Fibroblast of the aortic adventitia (primary cell): ENCODE data around the gene DNAL1. TPM values are rescaled to one million over a fixed set of nuclear protein-coding genes. Genes with fewer than 3 reads are reported as not detected.
A peak's percentile ranks its signal among the peaks of the same experiment; 100 is the strongest.
"Not testable (repeated sequence)": the region's sequence is repeated elsewhere in the genome, so short reads cannot be mapped to it uniquely, and the experiment has no call there.

Experiments used
- DNase-seq: peaks from one replicate; pipeline ENCODE4 v3.0.0-alpha.2; 2010; ENCODE audit warnings: low read depth
- H3K4me3 ChIP-seq: 2 replicates; pipeline ENCODE4 v1.5.1; 2011; ENCODE audit warnings: low read depth, mild to moderate bottlenecking, control low read depth, low read length, moderate library complexity
- total RNA-seq: library from RNA; depleted of rRNA; stranded (reverse); fragments of >200 nt; gene quantifications from 2 replicates; pipeline ENCODE4 v1.2.3, GENCODE V29; 2012; ENCODE audit warnings: low replicate concordance
- TF ChIP-seq, protein P1 (sequence below): IDR thresholded peaks from 2 replicates; pipeline ENCODE4 v1.5.1; 2011; ENCODE audit warnings: mild to moderate bottlenecking, low read length, control low read depth, inconsistent platforms; ENCODE audit not compliant: insufficient read depth

Gene DNAL1
- total RNA-seq, 1 donor, result 12.7 TPM

DNA sequence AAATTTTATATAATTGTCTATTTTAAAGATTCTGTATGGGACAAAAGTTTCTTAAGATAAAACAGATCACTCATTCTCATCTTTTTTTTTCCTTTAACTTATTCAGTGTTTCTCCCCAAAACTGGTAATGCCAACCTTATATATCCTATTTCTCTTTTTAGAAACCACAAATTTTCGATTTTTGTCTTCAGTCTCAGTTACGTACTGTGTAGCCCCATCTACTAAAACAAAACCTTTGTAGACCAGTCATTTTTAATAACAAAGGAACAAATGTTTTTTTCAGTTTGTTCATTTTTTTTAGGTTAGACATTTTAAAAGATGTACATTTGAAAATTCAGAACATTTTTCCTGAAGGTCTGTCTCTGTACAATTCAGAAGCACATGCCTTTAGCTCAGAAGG, 51.2 kb downstream of the DNAL1 start:
- no peak for DNase-seq
- TF ChIP-seq, protein P1, sequence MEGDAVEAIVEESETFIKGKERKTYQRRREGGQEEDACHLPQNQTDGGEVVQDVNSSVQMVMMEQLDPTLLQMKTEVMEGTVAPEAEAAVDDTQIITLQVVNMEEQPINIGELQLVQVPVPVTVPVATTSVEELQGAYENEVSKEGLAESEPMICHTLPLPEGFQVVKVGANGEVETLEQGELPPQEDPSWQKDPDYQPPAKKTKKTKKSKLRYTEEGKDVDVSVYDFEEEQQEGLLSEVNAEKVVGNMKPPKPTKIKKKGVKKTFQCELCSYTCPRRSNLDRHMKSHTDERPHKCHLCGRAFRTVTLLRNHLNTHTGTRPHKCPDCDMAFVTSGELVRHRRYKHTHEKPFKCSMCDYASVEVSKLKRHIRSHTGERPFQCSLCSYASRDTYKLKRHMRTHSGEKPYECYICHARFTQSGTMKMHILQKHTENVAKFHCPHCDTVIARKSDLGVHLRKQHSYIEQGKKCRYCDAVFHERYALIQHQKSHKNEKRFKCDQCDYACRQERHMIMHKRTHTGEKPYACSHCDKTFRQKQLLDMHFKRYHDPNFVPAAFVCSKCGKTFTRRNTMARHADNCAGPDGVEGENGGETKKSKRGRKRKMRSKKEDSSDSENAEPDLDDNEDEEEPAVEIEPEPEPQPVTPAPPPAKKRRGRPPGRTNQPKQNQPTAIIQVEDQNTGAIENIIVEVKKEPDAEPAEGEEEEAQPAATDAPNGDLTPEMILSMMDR, result no peak
- H3K4me3 ChIP-seq, result no peak overlapping the region

DNA sequence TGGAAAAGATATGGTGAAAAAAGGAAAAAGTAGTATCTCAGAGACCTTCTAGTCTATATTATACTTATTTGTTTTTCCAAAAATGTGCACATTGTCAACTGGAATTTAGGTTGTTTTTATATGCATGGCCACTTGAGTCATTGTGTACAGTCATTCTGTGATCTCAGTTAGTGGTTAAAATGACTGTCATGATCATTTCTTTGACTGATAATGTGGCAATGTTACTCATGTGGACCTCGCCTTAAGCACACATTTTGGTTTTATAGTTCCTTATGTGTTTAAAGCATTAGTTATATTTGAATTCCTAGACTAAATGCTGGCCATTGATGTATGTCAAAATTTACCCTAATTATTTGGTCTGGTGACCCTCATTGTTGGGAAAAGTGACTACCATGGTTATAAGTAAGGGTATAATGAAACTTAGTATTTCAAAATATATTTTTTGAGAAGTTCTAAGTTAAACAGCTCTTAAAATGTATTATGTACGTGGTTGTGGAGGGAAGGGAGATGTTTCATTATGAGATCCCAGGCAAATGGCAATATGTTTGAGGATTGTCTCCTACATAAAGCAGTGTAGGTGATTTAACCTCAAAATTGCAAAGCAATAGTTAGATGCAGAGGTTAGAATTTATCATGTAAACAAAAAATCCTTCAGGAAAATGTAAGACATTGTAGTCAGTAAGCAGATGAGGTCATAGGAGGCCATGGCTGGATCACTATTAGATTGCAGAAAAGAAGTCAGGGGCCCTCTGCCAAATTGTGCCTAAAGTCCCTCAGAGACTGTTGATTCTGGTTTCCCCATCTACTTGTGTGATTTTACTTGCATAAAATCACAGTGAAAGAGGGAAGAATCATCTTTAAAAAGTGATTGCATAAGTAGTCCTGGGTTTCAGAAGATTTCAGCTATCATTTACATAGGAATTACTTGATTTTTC, 51.9 kb downstream of the DNAL1 start:
- peak; percentile 57 for DNase-seq
- TF ChIP-seq, protein P1, result no peak
- no peak overlapping the region for H3K4me3 ChIP-seq

DNA sequence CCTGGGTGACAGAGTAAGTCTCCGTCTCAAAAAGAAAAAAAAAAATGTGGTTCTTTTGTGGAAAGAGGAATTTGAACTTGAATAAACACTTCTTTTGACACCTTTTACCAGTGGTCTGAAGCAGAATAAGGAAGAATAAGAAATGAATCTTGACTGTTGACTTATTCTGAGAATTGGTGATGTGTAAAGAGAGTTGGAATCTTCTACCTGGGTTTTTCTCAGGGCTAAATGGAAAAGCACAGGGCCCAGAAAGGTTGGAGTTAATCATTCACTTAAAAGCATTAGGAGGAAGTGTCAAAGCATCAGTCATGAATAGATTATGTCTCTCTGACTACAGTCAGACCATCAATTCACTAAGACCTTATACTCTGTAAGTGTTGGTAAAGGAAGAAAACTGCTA, 55.5 kb downstream of the DNAL1 start:
- TF ChIP-seq, protein P1, result no peak
- no peak for DNase-seq
- H3K4me3 ChIP-seq, result no peak overlapping the region

DNA sequence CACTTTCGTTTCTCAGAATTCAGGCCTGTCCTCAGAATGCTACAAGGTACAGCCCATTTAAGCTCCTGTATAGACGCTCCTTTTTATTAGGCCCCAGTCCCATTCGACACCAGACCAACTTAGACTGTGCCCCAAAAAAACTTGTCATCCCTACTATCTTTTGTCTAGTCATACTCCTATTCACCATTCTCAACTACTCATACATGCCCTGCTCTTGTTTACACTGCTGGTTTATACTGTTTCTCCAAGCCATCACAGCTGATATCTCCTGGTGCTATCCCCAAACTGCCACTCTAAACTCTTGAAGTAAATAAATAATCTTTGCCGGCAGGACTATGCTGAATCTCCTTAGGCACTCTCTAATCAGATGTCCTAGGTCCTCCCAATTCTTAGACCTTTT, 63.3 kb downstream of the DNAL1 start:
- H3K4me3 ChIP-seq, DNase-seq: not testable (repeated sequence)

DNA sequence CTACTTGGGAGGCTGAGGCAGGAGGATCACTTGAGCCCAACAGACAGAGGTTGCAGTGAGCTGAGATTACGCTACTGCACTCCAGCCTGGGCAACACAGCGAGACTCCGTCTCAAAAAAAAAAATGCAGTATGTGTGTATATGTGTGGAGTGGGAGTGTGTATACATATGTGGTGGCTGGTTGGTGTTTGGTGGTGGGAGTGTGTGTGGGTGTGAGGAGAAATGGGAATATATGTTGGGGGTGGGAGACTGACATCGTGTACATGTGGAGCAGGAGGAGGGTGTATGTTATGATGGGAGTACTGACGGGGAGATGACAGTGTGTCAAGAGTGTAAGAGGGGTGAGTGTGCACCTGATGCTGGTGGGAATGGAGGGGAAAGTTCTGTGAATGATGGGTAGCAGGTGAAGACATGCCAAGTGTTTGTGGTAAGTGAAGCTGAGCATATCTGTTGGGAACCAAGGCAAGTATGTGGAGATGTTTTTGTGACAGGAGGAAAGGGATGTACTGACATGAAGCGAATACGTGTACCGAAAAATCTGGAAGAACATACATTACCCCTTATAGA, 65.2 kb downstream of the DNAL1 start:
- TF ChIP-seq, protein P1, result no peak

DNA sequence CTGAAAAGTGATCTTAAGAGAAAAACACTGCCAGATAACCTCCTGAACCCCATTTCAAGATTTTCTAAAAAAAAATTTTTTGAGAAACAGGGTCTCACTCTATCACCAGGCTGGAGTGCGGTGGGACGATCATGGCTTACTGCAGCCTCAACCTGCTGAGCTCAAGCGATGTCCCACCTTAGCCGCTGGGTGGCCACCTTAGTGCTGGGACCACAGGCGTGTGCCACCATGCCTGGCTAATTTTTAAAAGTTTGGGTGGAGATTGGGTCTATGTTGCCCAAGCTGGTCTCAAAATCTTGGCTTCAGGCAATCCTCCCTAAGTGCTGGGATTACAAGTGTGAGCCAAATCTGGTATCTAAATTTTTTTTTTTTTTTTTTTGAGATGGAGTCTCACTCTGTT, 66.0 kb downstream of the DNAL1 start:
- DNase-seq, result no peak
- no peak overlapping the region for H3K4me3 ChIP-seq
- TF ChIP-seq, protein P1, result no peak

More for the DNA sequence above, 65.2 kb downstream of the DNAL1 start:
- no peak for DNase-seq
- H3K4me3 ChIP-seq, result no peak overlapping the region

DNA sequence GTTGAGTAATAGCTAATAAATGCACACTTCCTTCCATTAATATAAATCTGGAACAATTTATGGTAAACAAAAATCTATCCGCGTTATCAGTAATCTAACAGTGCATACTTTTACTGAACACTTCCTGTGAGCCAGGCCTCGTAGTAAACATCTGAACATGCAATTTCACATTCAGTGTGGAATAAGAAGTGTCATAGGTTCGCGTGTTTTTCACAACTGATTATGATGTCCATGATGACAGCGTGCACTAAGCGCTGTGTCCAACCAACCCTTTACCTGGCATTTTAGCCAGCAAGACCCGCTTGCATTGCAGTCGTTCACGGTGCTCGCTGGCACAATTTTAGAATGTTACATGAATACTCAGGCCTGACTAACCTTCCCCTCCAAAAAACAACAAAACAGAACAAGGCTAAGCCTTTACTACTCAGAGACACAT, 67.3 kb downstream of the DNAL1 start:
- peak overlapping the region; percentile 89 for H3K4me3 ChIP-seq
- peak; percentile 24 for DNase-seq
- TF ChIP-seq, protein P1, result no peak
